Measurements from ENCODE around the gene CCNT2.

CCNT2 gene

DNA sequence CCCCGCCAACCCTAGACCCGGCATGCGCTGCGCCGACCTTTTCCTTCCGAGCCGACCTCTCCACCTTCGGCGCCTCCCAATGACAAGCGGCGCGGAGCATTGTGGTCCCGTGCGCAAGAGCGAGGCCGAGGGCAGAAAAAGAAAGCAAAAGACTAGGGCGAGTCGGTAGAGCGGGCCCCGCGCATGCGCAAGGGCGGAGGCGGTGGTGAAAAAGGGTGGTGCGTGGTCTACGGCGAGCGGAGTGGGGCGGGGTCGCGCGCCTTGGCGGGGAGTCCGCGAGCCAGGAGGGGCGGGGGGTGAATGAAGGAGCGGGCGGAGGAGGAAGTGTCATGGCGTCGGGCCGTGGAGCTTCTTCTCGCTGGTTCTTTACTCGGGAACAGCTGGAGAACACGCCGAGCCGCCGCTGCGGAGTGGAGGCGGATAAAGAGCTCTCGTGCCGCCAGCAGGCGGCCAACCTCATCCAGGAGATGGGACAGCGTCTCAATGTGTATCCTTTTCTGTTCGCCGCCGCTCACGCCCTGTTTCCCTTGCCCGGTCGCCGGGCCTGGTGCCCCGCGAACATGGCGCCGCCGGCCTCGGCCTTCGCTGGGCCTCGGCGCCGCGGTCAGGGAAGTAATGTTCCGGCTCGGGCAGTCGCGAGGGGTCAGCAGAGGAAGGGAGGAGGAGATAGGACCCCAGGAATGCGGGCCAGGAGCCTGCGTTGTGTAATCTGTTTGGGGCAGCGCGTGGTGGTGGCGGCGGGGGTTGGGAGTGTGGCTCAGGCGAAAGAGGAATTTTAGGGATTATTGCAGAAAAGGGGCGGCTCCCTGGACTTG lies at the start of gene CCNT2:
TSS of gene CCNT2 (plus strand) at position 297 of the 815 bp plus-strand sequence. CDS start at position 330, 33 bp downstream.
- no peaks in the 10 kb centered on the region for H3K9me3 ChIP-seq (ENCODE audit: insufficient read depth, low read length, severe bottlenecking)
- H3K4me3 ChIP-seq (ENCODE audit: low read depth in 1 of 2, low read length in 2 of 2) = peak within 1 kb of the TSS; percentile 74 to 87
- TF ChIP-seq EZH2 (IDR thresholded peaks at IDR 0.05; ENCODE audit: borderline replicate concordance, low read depth, low read length, severe bottlenecking) (no peak), CTCF (IDR thresholded peaks at IDR 0.05; ENCODE audit: borderline replicate concordance, extremely low read depth, low read length, poor library complexity, severe bottlenecking) (no peak)
- H3K36me3 ChIP-seq (ENCODE audit: insufficient read depth, low read length) = peaks cover 21% of the 10 kb centered on the region
- no peaks in the 10 kb centered on the region for H3K27me3 ChIP-seq (ENCODE audit: insufficient read depth, low read length, poor library complexity)
- DNase-seq = peak; percentile 100
- ATAC-seq (ENCODE audit: insufficient read depth, low read depth) = peak; percentile 85
- peaks cover 51% of the 10 kb centered on the region for H3K79me2 ChIP-seq (ENCODE audit: insufficient read depth, low read length)
- peak within 1 kb of the TSS; percentile 94 for H3K9ac ChIP-seq (ENCODE audit: low read depth, low read length)
- H3K4me2 ChIP-seq (ENCODE audit: insufficient read depth, low read length) = peak within 1 kb of the TSS; percentile 75
- peak within 1 kb of the TSS; percentile 93 for H2AFZ ChIP-seq (ENCODE audit: low read depth, low read length)
- peak within 1 kb of the TSS; percentile 95 for H3K27ac ChIP-seq (ENCODE audit: low read length)
- H4K20me1 ChIP-seq (ENCODE audit: insufficient read depth, low read length) = peaks cover 34% of the 10 kb centered on the region; the same call in 1 of the 2 replicates
- H3K4me1 ChIP-seq (ENCODE audit: insufficient read depth, low read length) = peaks cover 44% of the 10 kb centered on the region

- no peaks in the 10 kb centered on the region for H3K4me1 ChIP-seq (ENCODE audit: insufficient read depth, low read length)
- H3K79me2 ChIP-seq (ENCODE audit: insufficient read depth, low read length) = no peaks in the 10 kb centered on the region
- no peak overlapping the region for H3K9ac ChIP-seq (ENCODE audit: low read depth, low read length)
- no peak overlapping the region for H3K27ac ChIP-seq (ENCODE audit: low read length)
- no peaks in the 10 kb centered on the region for H3K9me3 ChIP-seq (ENCODE audit: insufficient read depth, low read length, severe bottlenecking)
- H2AFZ ChIP-seq (ENCODE audit: low read depth, low read length) = no peak overlapping the region
- no peak for DNase-seq
- TF ChIP-seq EZH2 (IDR thresholded peaks at IDR 0.05; ENCODE audit: borderline replicate concordance, low read depth, low read length, severe bottlenecking) = no peak
- no peak for TF ChIP-seq CTCF (IDR thresholded peaks at IDR 0.05; ENCODE audit: borderline replicate concordance, extremely low read depth, low read length, poor library complexity, severe bottlenecking)
- no peak overlapping the region for H3K4me3 ChIP-seq (ENCODE audit: low read depth in 1 of 2, low read length in 2 of 2)
- H4K20me1 ChIP-seq (ENCODE audit: insufficient read depth, low read length) = no peaks in the 10 kb centered on the region
- ATAC-seq (ENCODE audit: insufficient read depth, low read depth) = no peak
- H3K36me3 ChIP-seq (ENCODE audit: insufficient read depth, low read length) = no peaks in the 10 kb centered on the region
- no peaks in the 10 kb centered on the region for H3K27me3 ChIP-seq (ENCODE audit: insufficient read depth, low read length, poor library complexity)
- no peak overlapping the region for H3K4me2 ChIP-seq (ENCODE audit: insufficient read depth, low read length)
Measured at GRCh38 chr2:134869946-134870736, 48.5 kb upstream of the CCNT2 start.

DNA sequence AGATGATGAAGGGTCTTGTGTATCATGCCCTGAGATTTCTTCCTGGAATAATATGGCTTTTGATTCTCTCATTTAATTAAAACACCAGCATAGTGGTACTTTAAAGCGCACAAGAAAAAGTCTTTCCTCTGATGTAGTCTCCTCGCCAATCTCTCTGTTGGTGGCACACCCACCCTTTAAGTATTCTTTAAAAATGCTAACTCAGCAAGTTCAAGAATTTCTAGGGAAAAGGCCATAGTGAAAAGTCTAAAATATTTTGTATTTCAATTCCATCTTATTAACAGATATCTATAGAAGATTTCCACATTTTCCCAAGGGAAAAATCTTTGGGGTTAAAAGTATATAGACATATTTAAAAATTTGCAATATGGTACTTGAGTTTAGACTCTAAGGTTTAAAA lies 45.5 kb upstream of the CCNT2 start:
- Histone ChIP-seq H3K27ac (ENCODE audit: low read length) (no peak overlapping the region), H3K4me3 (ENCODE audit: low read depth in 1 of 2, low read length in 2 of 2) (no peak overlapping the region), H3K9me3 (ENCODE audit: insufficient read depth, low read length, severe bottlenecking) (no peaks in the 10 kb centered on the region), H3K36me3 (ENCODE audit: insufficient read depth, low read length) (no peaks in the 10 kb centered on the region), H3K79me2 (ENCODE audit: insufficient read depth, low read length) (no peaks in the 10 kb centered on the region), H3K27me3 (ENCODE audit: insufficient read depth, low read length, poor library complexity) (no peaks in the 10 kb centered on the region), H3K4me1 (ENCODE audit: insufficient read depth, low read length) (no peaks in the 10 kb centered on the region), H4K20me1 (ENCODE audit: insufficient read depth, low read length) (no peaks in the 10 kb centered on the region), H2AFZ (ENCODE audit: low read depth, low read length) (no peak overlapping the region), H3K4me2 (ENCODE audit: insufficient read depth, low read length) (no peak overlapping the region), H3K9ac (ENCODE audit: low read depth, low read length) (no peak overlapping the region)
- TF ChIP-seq CTCF (IDR thresholded peaks at IDR 0.05; ENCODE audit: borderline replicate concordance, extremely low read depth, low read length, poor library complexity, severe bottlenecking) = no peak
- TF ChIP-seq EZH2 (IDR thresholded peaks at IDR 0.05; ENCODE audit: borderline replicate concordance, low read depth, low read length, severe bottlenecking) = no peak
- ATAC-seq (ENCODE audit: insufficient read depth, low read depth) (no peak), DNase-seq (no peak)

Data from DND-41 (cell line).